ENCODE results near the gene CRYL1.

Gene CRYL1

GRCh38 chr13:20525601-20526544, at the start of gene CRYL1:
CRYL1 (minus strand) TSS chr13:20525857; CDS start chr13:20525794, 63 bp downstream.
- TF ChIP-seq JUND (IDR thresholded peaks at IDR 0.05; ENCODE audit: low read depth) = no peak
- in situ Hi-C loops (cut with HindIII; ENCODE audit: low pct_unique_long_range_greater_than_20kb, low sequenced_read_pairs) = no loop called here
- DNase-seq (ENCODE audit: low read depth in 1 of 2, low spot score in 1 of 2) = peak; percentile 59 to 63

- TF ChIP-seq JUND (IDR thresholded peaks at IDR 0.05; ENCODE audit: low read depth) = no peak
- in situ Hi-C loops (cut with HindIII; ENCODE audit: low pct_unique_long_range_greater_than_20kb, low sequenced_read_pairs) = no loop called here
- no peak for DNase-seq (ENCODE audit: low read depth in 1 of 2, low spot score in 1 of 2)
Measured at GRCh38 chr13:20573636-20574035, 48.0 kb upstream of the CRYL1 start.

- in situ Hi-C loops (cut with HindIII; ENCODE audit: low pct_unique_long_range_greater_than_20kb, low sequenced_read_pairs) = no loop called here
- no peak for DNase-seq (ENCODE audit: low read depth in 1 of 2, low spot score in 1 of 2)
- no peak for TF ChIP-seq JUND (IDR thresholded peaks at IDR 0.05; ENCODE audit: low read depth)
Measured at GRCh38 chr13:20573186-20573585, 47.5 kb upstream of the CRYL1 start.

GRCh38 chr13:20571676-20572075, 46.0 kb upstream of the CRYL1 start:
- in situ Hi-C loops (cut with HindIII; ENCODE audit: low pct_unique_long_range_greater_than_20kb, low sequenced_read_pairs) = no loop called here
- no peak for TF ChIP-seq JUND (IDR thresholded peaks at IDR 0.05; ENCODE audit: low read depth)

GRCh38 chr13:20570517-20570916, 44.9 kb upstream of the CRYL1 start:
- in situ Hi-C loops (cut with HindIII; ENCODE audit: low pct_unique_long_range_greater_than_20kb, low sequenced_read_pairs) = no loop called here
- DNase-seq (ENCODE audit: low read depth in 1 of 2, low spot score in 1 of 2) = no peak
- TF ChIP-seq JUND (IDR thresholded peaks at IDR 0.05; ENCODE audit: low read depth) = no peak

More at GRCh38 chr13:20571676-20572075, 46.0 kb upstream of the CRYL1 start:
- DNase-seq (ENCODE audit: low read depth in 1 of 2, low spot score in 1 of 2) = no peak

- no peak for DNase-seq (ENCODE audit: low read depth in 1 of 2, low spot score in 1 of 2)
- in situ Hi-C loops (cut with HindIII; ENCODE audit: low pct_unique_long_range_greater_than_20kb, low sequenced_read_pairs) = no loop called here
Measured at GRCh38 chr13:20567881-20568528, 42.3 kb upstream of the CRYL1 start.

GRCh38 chr13:20566898-20567874, 41.5 kb upstream of the CRYL1 start, which contains the start of gene IFT88:
IFT88 (plus strand) TSS chr13:20567157; CDS start chr13:20574386, 7,229 bp downstream.
- in situ Hi-C loops (cut with HindIII; ENCODE audit: low pct_unique_long_range_greater_than_20kb, low sequenced_read_pairs) = no loop called here
- DNase-seq (ENCODE audit: low read depth in 1 of 2, low spot score in 1 of 2) = peak; percentile 48 to 89
- no peak for TF ChIP-seq JUND (IDR thresholded peaks at IDR 0.05; ENCODE audit: low read depth)

More at GRCh38 chr13:20567881-20568528, 42.3 kb upstream of the CRYL1 start:
- no peak for TF ChIP-seq JUND (IDR thresholded peaks at IDR 0.05; ENCODE audit: low read depth)

- peak; percentile 8 to 71 for DNase-seq (ENCODE audit: low read depth in 1 of 2, low spot score in 1 of 2)
- in situ Hi-C loops (cut with HindIII; ENCODE audit: low pct_unique_long_range_greater_than_20kb, low sequenced_read_pairs) = no loop called here
- no peak for TF ChIP-seq JUND (IDR thresholded peaks at IDR 0.05; ENCODE audit: low read depth)
Measured at GRCh38 chr13:20566468-20566897, 40.8 kb upstream of the CRYL1 start.

- TF ChIP-seq JUND (IDR thresholded peaks at IDR 0.05; ENCODE audit: low read depth) = no peak
- in situ Hi-C loops (cut with HindIII; ENCODE audit: low pct_unique_long_range_greater_than_20kb, low sequenced_read_pairs) = no loop called here
- DNase-seq (ENCODE audit: low read depth in 1 of 2, low spot score in 1 of 2) = no peak
Measured at GRCh38 chr13:20565115-20565736, 39.6 kb upstream of the CRYL1 start.

- no peak for TF ChIP-seq JUND (IDR thresholded peaks at IDR 0.05; ENCODE audit: low read depth)
- in situ Hi-C loops (cut with HindIII; ENCODE audit: low pct_unique_long_range_greater_than_20kb, low sequenced_read_pairs) = no loop called here
- no peak for DNase-seq (ENCODE audit: low read depth in 1 of 2, low spot score in 1 of 2)
Measured at GRCh38 chr13:20561741-20562140, 36.1 kb upstream of the CRYL1 start.

GRCh38 chr13:20559659-20560356, 34.2 kb upstream of the CRYL1 start:
- DNase-seq (ENCODE audit: low read depth in 1 of 2, low spot score in 1 of 2) = no peak
- TF ChIP-seq JUND (IDR thresholded peaks at IDR 0.05; ENCODE audit: low read depth) = no peak
- in situ Hi-C loops (cut with HindIII; ENCODE audit: low pct_unique_long_range_greater_than_20kb, low sequenced_read_pairs) = no loop called here
